Neural crest cell (in vitro differentiated cells): ENCODE results near the gene CARD19. TPM values are rescaled to one million over a fixed set of nuclear protein-coding genes. Genes with fewer than 3 reads are reported as not detected.

ENCODE experiments used
- DNase-seq: peaks from one replicate; pipeline ENCODE4 v3.0.0; 2021; ENCODE audit warnings: low read depth, mixed read lengths, low spot score
- H3K27ac Mint-ChIP-seq: one replicate; pipeline ENCODE4 v1.8.0; 2021; ENCODE audit warnings: mild to moderate bottlenecking, mixed read lengths; ENCODE audit not compliant: unreplicated experiment
- H3K27me3 Mint-ChIP-seq: 2 replicates; pipeline ENCODE4 v1.8.0; 2021; ENCODE audit warnings: low read depth, mild to moderate bottlenecking, mixed read lengths
- H3K36me3 Mint-ChIP-seq: 2 replicates; pipeline ENCODE4 v1.8.0; 2021; ENCODE audit warnings: low read depth, mild to moderate bottlenecking, mixed read lengths
- H3K4me1 Mint-ChIP-seq: 2 replicates; pipeline ENCODE4 v1.8.0; 2021; ENCODE audit warnings: mixed read lengths
- H3K4me3 Mint-ChIP-seq: one replicate; pipeline ENCODE4 v1.8.0; 2021; ENCODE audit warnings: mild to moderate bottlenecking, mixed read lengths
- H3K9me3 Mint-ChIP-seq: 2 replicates; pipeline ENCODE4 v1.8.0; 2021; ENCODE audit warnings: mixed read lengths
- total RNA-seq: library from RNA; stranded (reverse); gene quantifications from 2 replicates; pipeline ENCODE4 v1.2.1, GENCODE V29; 2021
- TF ChIP-seq, protein P1 (sequence below): fragments of 200-600 bp; sonication (generic); conservative IDR thresholded peaks from 2 replicates; pipeline ENCODE4 v1.5.0; 2021; ENCODE audit warnings: antibody characterized with exemption, mild to moderate bottlenecking

Gene CARD19
- total RNA-seq, 1 donor from 2014 or later = 22.1 TPM

DNA sequence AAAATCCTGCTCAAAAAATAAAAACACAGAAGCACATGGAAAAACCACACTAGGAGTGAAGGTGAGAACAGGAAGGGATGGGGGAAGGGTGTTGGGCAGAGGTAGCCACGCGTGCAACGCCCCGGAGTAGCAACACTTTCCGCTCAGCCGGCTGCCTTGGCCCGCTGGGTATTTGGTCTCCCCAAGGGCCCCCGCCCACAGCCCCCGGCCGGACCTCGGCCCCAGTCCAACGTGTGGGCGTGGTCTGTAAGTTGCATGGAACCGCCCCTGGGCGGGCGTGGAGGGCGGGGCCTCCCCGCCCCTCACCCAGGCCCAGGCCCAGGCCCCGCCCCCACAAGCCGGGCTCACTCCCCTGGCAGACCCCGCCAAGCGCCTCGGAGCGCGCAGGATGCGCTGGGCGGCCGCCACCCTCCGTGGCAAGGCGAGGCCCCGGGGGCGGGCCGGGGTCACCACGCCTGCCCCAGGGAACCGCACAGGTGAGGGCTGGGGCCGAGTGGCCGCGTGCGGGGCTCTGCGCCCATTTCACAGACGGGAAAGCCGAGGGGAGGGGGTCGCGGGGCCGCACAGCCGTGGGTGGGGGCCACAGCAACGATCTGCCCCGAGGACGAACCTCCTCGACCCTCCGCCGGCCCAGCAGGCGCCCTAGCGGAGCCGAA lies 37.5 kb upstream of the CARD19 start, which contains the start of gene SUSD3:
Gene SUSD3, plus strand, starts transcription at position 347 of the 656 bp plus-strand sequence. Its CDS starts 42 bp downstream, at position 389.
- Mint-ChIP-seq H3K9me3 (no peaks in the 10 kb centered on the region), H3K27ac (no peak within 1 kb of the TSS), H3K4me3 (no peak within 1 kb of the TSS), H3K4me1 (no peaks in the 10 kb centered on the region), H3K36me3 (no peaks in the 10 kb centered on the region), H3K27me3 (peaks cover 22% of the 10 kb centered on the region)
- peak; percentile 42 for DNase-seq
- TF ChIP-seq, protein P1, sequence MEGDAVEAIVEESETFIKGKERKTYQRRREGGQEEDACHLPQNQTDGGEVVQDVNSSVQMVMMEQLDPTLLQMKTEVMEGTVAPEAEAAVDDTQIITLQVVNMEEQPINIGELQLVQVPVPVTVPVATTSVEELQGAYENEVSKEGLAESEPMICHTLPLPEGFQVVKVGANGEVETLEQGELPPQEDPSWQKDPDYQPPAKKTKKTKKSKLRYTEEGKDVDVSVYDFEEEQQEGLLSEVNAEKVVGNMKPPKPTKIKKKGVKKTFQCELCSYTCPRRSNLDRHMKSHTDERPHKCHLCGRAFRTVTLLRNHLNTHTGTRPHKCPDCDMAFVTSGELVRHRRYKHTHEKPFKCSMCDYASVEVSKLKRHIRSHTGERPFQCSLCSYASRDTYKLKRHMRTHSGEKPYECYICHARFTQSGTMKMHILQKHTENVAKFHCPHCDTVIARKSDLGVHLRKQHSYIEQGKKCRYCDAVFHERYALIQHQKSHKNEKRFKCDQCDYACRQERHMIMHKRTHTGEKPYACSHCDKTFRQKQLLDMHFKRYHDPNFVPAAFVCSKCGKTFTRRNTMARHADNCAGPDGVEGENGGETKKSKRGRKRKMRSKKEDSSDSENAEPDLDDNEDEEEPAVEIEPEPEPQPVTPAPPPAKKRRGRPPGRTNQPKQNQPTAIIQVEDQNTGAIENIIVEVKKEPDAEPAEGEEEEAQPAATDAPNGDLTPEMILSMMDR = no peak

DNA sequence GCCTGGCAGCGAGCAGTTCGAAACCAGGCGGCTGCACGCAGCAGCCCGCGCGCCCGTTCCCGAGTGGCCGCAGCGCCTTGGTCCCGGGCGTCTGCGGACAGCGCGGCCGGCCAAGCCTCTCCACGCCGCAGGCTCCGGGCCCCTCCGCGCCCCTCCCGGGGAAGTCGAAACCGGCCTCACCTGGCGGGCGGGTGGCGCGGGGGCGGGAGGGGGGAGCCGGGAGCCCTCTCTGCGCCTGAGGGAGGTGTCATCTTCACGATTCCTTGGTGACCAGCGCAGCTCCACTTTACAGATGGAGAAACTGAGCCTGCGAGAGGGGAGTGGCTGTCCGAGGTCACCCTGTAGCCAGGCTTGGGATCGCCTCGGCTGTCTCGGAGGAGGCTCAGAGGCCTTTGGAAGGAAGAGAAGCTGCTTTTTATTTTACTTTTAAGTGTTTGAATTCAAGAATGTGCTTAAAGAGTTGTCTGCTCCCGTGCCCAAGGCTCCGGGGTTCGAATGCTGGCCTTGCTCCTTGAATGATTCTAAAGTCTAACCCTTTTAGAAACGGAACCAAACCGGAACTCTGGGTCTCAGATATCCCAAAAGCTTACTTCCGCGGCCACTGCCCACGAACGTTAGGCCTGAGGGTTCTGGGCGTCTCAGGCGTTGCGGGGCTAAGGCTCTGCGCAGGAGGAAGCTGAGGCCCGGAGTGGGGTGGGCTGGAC lies 36.9 kb upstream of the CARD19 start:
- Mint-ChIP-seq H3K4me3 (no peak overlapping the region), H3K4me1 (no peaks in the 10 kb centered on the region), H3K27ac (no peak overlapping the region), H3K36me3 (no peaks in the 10 kb centered on the region), H3K27me3 (peaks cover 22% of the 10 kb centered on the region), H3K9me3 (no peaks in the 10 kb centered on the region)
- TF ChIP-seq, protein P1 = no peak
- no peak for DNase-seq

DNA sequence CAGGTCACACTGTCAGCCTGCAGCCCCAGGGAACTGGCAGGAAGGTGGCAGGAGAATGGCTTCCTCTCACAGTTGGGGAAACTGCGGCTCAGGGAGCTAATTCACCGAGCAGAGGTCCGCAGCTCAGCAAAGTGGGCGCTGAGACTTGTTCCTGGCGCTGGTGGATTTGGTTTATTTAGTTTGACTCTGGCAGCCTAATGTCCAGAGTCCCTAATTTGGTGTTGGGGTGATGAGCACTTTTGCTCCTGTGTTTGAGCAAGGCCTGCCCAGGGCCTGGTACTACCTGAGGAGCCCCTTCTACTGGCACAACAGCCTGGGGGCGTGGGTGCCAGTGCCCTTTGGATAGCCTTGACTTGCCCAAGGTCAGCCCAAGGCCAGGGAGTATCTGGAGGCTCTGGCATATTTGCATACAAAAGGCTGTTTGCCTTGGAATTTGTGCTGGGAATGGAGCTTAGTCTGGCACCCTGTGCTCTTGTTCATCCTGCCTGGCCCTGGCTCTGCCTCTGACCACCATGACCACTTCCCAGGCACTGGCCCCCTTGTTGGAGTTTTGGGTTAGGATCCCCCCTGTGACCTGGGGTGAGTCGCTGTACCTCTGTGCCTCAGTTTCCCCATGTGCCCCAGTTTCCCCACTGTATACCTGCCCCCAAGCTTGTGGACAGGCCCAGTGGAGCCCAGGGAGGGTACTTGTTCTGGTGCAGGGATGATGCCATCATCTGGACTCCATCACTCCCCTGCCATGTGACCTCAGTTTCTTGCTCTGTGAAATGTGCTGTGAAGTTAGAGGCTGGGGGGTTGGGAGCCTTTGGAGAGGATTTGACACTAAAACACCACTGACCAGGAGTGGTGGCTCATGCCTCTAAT lies 36.1 kb upstream of the CARD19 start:
- Mint-ChIP-seq H3K27me3 (peaks cover 22% of the 10 kb centered on the region), H3K36me3 (no peaks in the 10 kb centered on the region), H3K9me3 (no peaks in the 10 kb centered on the region), H3K27ac (no peak overlapping the region), H3K4me1 (no peaks in the 10 kb centered on the region), H3K4me3 (no peak overlapping the region)
- no peak for DNase-seq
- TF ChIP-seq, protein P1 = no peak

DNA sequence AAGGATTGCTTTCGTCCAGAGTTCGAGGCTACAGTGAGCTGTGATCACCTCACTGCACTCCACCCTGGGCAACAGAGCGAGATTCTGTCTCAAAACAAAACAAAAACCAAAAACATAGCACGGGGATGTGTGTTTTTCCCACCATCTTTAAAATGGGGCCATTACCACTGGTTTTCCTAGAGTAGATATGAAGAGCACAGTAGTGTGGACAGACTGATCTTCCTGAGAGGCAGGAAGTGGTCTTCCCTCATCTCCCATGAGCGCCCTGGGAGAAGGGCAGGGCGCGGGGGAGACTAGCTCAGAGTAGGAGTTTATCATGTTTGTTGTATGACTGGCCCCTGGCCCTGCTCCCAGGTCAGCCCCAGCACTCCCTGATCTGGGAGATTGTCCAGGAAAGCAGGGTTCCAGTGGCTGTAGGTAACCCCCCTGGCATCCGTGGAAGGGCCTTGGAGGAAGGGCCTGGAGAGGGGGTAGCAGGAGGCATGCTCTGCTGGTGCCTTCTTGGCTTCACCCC lies 35.2 kb upstream of the CARD19 start:
- Mint-ChIP-seq H3K4me3 (no peak overlapping the region), H3K27ac (no peak overlapping the region), H3K36me3 (no peaks in the 10 kb centered on the region), H3K9me3 (no peaks in the 10 kb centered on the region), H3K4me1 (no peaks in the 10 kb centered on the region), H3K27me3 (peaks cover 22% of the 10 kb centered on the region)
- no peak for DNase-seq
- TF ChIP-seq, protein P1 = no peak

DNA sequence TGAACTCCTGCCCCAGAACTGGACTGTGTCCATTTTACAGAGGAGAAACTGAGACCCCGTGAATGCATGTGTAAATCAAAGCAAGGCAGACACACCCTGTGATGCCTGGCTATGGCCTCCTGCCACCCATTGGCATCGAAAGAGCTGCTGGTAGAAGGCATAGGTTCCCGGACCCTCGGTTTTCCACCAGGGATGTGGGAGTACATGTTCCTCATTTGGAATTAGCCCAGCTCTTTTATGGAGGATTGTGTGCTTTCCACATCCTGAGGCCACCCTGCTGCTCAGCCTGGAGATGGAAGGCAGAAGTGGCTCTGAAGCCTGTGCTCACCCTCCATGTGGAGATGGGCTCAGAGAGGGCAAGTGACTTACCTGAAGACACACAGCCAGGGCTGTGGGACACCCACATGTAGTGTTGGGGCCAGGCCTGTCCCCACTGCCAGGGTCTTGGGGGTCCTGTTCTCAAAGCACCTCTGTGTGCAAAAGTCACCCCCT lies 34.7 kb upstream of the CARD19 start:
- Mint-ChIP-seq H3K36me3 (no peaks in the 10 kb centered on the region), H3K4me3 (no peak overlapping the region), H3K27me3 (peaks cover 22% of the 10 kb centered on the region), H3K9me3 (no peaks in the 10 kb centered on the region), H3K4me1 (no peaks in the 10 kb centered on the region), H3K27ac (no peak overlapping the region)
- no peak for DNase-seq
- TF ChIP-seq, protein P1 = no peak
